ENCODE data around the gene SLC37A1.

The SLC37A1 gene

DNA sequence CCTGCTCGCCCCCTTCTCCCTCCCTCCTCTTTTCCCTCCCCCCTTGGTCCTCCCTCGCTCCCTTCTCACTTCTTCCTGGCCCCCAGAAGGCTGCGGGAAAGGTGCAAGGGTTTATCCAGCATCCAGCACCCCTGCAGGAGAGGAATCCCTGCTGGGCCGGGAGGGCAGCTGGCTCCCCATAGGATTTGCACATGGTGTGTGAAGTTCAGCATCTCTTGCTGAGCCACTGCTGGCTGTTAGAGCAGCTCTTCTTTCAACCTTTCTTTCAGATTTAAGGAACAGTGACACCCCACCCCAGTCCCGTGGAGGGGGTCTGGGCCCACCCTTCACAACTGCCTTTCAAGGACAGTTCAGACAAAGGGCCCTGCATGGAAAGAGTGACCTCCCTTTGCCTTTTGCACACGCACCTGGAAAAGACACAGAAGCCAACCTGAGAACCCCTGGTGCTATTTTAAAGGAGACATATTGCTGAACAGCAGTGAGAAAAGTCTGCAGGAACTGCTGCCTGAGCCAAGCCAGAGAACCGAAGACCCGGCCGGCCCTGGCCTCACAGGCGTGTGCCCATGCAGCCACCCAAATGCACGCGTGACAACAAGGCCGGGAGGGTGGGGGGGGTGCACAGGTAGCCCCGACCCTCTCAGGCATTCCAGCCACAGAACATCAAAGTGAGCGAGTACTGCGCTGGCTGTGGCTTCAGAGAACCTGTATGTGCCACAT lies 66.6 kb downstream of the SLC37A1 start:
- DNase-seq, result no peak

DNA sequence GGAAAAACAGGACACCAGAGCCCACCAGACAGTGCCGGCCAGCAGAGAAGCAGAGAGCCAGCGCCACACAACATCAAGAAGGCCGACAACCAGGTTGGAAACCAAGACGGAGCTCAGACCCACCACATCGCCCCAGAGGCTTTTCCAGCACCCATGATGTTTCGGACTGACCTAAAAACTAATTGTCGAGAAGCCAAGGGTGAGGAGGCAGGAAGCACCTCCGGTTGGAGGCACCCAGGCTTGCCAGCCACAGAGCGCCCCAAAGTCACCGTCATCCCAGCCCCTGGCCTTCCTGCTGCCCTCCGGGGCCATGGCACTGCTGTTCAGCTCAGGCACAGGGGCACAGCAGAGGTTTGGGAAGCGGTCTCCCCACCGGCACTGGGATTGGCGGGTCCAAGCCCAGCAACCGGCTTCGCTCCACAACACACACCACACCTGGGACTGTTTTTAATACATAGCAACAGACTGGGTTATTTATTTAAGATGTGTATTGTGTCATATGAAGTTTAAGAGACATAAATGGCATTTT lies 67.2 kb downstream of the SLC37A1 start:
- no peak for DNase-seq

DNA sequence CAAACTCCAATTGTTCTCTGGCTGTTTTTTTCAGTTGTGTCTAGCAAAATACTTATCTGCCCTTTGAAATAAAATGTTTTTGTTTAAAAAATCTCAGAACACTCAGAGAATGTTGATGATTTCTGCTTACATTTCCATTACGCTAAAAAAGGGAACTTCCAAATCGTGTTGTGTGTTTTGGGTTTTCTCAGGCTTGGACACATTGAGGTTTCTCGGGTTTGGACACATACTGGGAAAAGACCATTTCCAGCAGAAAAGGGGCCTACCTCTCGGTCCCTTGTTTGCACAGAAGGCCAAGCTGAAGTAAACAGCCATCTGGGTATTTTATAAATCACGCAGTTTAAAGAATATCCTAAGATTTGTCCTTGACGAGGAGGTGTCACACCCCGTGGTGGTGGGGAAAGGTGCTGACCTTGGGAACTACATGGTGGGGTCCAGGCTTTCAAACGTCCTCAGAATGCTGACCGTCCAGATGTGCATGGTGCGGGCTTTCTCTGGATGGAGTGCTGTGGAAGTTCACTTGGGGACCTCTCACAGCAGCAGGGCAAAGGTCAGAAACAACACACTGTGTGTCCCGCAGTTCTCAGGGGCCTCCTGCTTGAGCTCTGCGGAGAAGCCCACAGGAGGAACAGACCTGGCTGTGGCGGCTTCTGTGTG lies 67.8 kb downstream of the SLC37A1 start:
- DNase-seq, result no peak

DNA sequence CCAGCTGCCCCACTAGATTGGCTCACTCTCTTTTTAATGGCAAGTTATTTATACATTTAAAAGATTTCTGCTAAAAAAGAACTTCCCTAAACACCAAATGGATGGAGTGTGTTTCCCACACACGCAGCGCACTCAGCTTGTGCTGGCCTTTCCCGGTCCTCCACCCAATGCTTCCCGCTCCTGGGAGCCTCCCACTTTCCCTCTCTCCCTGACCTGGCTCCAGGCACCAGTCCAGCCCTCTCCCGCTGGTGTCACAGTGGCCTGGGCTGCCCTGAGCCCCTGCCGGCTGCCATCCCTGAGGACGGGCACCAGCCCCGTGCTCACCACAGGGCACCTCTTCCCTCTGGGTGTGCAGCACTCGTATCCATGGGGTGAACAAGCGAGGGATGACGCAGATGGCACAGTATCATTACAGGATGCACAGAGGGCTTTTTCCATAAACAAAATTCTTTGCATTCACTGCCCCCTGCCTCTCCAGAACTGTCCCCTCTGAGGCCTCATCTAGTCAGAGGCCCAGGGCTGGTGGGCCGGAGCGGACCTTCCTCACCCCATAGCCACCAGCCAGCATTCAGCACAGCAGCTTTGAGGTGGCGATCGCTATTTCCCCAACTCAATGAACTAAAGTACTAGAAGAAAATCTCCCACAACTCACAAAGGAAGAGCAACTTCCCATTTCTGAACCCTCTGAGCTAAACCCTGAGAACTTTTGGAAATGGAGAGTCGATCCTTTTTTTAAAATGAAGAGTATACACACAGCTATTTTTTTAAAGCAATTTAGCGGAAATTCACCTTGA lies 68.5 kb downstream of the SLC37A1 start:
- DNase-seq, result no peak

DNA sequence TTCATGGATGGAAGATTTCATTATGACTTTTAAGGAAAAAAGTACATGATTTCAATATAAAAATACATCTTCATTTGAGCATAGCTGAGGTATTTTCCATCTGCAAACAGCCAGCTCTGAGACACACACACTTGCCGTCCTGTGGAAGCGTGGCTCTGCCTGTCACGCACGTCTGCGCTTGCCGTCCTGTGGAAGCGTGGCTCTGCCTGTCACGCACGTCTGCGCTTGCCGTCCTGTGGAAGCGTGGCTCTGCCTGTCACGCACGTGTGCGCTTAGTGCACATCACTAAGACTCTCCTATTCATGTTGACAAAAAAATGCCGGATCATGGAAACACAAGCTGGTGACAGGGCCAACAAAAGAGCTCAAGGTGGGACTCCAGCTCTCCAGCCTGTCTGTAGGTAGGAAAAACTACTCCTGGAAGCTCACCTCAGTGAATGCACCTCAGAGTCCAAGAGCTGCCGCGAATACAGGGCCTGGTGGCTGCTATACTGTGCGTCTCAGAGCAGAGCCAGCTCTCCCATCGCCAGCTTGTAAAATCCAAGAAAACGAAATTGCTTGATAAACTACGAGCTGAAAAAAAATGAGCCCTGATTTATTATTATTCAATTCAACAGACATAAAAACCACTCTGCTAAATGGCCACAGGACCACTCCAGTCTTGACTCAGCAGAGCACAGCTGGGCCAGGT lies 69.3 kb downstream of the SLC37A1 start:
- no peak for DNase-seq

DNA sequence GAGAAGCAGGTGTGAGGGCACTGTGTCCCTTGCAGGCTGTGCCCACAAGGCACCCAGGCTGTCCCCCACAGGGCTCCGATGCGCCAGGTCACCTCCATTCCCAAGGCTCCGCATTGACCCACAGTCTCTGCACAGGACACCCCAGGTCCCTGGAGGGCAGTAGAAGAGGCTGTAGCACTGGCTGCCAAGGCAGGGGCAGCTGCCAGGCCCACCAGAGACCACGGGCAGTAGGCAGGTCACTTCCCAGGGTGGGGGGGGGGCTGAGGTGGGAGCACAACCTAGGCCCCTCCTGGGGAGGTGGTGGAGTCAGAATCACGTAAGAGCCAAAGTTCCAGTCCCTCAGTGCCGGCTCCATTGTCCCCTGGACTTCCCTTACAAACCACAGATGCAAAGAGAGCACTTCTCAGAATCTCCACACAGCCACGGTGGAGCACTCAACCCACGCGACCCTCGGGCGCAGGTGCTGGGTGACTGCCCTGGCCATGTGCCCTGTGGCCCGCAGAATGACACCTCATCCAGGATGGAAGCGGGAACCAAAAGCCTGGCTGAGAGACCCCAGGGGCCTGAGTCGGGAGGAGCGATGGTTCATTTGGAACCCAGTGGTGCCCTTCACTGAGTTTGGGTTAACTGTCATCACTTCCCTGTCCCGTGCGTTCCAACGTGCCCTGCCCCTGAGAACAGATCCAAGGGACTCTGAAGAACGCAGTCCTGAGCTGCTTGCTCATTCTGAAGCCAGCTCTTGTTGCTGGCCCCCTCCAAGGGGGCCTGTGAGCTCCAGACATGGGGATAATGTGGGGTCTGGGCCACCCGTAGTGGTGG lies 70.0 kb downstream of the SLC37A1 start:
- DNase-seq, result no peak

DNA sequence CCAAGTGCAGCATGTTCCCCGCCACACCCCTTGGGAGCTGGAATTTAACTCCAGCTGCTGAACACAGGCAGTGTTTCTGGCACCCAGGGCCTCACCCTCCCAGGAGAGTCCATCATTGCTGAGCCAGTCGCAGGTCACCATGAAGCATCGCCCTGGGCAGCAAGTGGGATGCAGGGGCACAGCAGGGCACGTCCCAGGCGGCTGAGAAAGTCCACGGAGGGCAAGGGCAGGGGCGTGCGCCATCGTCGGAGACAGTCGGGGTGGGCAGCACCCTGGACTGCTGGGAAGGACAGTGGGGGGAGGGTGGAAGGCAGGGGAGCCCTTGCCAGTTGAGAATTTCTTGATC lies 70.6 kb downstream of the SLC37A1 start:
- no peak for DNase-seq

DNA sequence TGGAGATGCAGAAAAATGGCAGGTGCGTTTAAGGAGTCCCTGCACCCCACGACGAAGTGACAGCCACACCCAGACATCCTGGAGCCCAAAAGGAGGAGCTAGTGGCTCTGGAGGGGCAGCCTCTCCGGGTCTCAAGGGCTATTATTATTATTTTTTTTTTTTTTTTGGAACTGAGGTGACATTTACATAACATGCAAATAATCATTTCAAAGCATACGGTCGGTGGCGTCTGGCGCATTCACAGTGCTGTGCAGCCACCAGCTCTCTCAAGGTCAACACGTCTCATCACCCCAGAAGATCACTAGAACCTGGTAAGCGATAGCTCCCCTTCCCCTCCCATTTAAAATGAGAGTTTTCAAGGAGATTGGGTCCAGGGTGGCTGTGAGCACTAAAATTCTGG lies 72.2 kb downstream of the SLC37A1 start:
- no peak for DNase-seq

DNA sequence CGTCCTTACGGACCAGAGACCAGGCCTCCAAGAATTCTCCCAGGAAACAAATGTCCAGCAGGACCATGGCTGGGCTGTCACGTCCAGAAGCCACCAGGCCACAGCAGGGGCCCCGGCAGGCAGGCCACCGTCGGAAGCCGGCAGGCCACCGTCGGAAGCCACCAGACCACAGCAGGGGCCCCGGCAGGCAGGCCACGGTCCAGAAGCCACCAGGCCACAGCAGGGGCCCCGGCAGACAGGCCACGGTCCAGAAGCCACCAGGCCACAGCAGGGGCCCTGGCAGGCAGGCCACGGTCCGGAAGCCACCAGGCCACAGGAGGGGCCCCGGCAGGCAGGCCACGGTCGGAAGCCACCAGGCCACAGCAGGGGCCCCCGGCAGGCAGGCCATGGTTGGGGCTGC lies 72.8 kb downstream of the SLC37A1 start:
- DNase-seq, result no peak

DNA sequence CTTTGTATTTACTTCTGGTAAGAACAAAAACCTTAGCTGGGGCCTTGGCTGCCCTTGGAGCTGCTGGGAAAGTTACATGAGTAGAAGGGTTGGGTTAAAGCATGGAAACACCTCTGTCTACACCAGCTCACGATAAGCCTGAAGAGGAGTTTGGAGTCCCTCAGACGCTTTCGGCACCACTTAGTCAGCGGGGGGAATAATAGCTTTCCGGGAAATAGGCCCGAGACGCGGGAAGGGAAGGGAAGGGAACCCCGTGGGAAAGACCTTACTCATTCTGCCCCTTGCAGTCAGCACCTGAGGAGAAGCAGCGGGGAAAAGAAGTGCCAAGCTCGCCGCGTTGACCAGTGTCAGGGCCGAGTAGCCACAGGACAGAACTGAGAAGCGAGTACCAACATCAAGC lies 73.4 kb downstream of the SLC37A1 start:
- no peak for DNase-seq

DNA sequence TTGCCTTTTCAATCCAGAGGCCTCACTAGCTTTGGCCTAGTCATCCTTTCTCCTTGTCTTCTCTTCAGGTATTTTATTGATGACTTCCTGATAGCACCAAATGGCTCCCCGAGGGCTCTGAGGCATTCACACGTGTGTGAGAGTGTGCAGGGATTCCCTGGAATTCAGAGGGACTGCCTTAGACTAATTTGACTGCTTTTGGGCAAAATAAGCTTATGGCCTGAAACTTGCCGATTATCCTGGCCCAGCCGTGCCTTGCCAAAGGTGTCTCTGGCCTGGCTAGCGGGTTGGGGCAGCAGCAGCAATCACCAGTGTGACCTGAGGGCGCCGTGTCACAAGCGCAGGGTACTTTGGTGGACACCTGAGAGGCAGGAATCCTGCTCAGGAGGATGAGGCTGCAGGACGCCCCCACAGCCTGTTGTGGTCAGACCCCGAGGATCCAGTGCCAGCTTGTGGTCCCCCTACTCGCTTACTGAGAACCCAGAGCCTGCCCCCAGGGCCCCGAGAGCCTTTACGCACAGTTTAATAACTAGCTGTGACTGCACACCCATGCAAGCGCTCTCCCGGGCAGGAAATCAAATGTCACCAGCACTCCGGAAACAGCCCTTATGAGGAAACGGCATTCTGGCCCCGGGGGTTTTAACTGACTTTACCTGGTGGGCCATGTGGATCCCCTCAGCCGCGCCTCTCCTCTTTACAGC lies 76.9 kb downstream of the SLC37A1 start:
- DNase-seq, result no peak

DNA sequence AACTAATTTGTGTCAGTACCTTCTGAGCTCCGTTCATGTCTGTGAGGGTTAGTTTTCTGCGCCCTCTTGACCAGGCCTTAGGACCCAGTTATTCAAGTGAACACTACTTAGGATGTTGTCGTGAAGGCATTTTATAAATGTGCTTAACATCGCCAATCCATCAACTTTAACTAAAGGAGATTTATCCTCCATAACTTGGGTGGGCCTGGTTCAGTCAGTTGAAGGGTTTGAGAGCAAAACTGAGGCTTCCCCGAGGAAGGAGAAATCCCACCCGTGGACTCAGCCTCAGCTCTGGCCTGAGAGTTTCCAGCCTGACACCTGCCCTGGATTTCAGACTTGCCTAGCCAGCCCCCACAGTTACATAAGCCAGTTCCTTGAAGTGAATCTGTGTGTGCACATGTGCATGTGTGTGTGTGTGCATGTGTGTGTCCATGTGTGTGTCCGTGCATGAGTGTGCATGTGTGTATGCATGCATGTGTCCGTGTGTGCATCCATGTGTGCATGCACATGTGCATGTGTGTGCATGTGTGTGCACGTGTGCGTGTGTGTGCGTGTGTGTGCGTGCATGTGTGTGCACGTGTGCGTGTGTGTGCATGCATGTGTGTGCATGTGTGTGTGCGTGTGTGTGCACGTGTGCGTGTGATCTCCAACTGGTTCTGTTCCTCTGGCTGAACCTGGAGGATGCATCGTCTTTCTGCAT lies 77.7 kb downstream of the SLC37A1 start:
- no peak for DNase-seq

DNA sequence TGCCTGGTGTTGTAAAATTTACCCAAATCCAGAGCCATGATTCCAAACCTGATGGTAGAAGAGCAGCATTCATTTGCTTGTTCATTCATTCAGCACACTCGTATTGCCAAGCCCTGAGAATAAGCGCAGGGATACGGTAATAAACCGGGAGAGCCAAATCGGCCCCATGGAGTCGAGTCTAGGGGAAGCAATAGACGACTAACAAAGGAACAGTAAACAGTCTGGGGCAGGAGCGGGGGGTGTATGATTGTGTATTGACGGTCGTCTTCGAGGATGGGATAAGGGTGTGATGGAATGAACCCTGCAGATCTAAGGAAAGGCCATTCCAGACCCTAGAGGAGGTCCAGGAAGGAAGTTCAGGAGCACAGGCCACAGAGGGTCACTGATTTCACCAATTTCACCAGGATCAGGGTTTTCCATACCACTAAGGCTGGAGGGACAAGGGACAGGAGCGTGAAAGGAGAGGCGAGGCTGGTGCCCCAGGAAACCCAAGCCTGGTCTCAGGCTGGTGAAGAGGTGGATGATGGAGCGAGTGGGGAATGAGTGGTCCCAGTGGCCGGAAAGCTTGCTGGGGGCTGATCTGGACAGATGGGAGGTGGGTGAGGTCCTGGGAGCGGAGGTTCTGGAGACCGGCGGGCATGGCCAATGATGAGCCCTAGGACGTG lies 78.6 kb downstream of the SLC37A1 start:
- no peak for DNase-seq

DNA sequence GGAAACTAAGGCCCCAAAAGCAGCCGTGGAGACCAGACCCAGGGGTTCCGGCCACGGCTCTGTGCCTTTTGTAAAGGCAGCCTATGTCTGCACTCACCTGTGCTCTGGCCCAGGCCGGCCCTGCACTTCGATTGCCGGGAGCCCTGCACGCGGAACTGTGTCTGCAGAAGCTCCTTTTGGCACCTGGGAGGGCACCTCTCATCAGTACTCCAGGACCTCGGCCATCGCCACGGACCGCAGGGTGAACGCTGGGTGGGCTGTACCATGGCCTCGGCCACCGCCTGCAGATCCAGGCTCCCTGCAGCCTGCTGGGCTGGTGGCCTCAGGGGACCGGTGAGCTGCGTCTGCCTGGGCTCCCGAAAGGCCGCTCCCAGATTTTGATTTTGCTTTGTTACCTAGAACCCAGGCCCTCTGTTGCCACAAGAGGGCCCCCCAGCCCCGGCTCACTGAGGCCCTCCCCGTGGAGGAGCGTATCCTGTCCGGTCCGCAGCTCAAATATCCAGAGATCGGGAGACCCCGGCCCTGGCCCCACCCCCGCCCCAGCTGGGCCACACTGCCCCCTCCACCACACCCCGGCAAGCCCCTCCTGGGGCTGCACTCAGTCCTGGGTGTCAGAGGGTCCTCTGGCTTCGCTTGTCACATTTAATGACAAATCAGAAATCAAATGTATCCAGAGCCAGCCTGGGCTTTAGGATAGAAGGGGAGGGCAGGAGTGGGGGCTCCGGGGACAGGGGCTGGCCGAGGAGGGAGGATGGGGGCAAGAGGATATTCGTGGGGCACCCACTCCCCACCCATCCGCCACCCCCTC lies 79.6 kb downstream of the SLC37A1 start:
- peak; percentile 72 for DNase-seq

DNA sequence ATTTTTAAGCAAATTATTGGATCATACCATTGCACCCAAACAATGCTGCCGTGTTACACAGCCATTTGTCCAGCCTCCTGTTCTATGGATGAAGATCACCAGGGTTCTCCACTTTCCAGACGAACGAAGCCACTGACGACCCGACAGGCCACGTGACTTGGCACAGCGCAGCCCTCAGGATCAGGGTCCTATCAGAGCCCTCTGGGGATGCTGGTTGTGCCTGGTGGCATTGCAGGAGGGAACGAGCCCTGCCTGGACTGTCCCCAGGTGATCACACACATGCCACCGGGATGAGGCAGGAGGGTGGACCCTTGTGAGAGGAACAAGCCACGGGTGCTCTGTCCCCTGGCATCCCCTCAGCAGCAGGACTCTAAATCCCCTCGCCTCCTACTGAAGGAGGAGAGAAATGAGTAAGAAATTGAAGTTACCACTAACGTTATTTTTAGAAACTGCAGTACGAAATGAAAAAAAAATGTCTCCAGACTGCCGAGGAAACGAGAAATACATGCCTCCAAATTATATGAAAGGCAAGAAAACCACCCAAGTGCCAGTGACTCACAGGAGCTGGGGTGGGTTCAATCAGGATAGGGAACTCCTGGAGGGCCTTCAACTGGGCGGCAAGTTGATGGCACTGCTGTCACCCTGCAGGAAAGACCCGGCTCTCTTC lies 81.1 kb downstream of the SLC37A1 start:
- DNase-seq, result no peak

DNA sequence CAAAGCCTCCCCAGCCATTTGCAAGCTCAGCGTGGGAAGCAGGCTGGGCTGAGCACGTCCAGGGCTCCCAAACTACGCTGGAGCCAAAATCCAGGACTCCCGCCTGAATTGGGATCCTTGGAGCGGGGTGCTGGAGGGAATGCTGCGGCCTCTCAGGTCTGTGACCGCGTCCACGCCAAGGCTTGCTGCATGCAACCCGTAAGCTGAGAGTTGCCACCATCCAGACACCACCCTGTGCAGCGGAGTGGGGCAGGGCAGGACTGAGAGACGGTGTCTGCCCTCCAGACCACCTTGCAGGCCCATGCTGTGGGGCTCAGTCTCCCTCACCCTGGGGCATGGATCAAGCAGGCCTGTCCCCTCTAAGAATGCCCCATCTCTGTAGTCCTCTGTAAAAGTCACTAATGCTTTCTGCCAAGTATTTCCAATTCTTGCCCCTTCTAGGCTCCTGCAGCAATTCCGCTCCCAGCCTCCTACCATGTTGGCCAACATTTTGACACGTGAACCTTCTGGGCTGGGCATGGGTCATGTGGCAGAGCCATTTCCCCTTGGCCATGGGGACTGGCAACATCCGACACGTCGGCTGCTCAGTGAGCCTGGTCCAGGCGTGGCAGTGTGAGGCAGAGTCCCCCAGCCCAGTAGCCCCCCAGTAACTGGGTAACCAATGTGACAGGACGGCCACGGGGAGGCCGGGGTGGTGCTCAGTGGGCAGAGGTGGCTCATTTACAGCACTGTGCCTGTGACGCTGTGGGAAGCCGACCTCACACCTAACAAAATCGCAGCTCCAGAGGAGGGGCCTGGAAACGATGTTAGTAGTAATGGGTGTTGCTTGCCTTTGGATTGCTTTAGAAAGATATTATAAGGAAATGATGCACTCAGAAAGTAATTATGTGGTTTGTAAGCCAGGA lies 81.9 kb downstream of the SLC37A1 start:
- no peak for DNase-seq

DNA sequence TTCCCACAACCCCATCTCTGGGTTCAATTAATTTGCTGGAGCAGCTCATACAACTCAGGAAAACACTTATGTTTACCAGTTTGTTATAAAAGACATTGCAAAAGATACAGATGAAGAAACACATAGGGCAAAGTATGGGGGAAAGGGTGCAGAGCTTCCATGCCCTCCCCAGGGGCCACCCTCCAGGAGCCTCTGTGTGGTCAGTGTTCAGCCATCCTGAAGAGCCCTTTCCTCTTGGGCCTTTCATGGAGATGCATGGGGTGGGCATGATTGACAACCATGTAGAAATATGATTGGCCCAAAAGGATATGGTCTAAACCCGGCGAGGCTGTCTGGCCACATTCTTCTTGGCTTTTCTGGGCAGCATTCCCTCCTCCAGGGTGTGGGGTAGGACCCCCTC lies 83.0 kb downstream of the SLC37A1 start:
- no peak for DNase-seq

All from CD4-positive, alpha-beta T cell treated with Interleukin-12 subunit alpha and Interleukin-12 subunit beta, for 1 hour (primary cell).